Parathyroid adenoma (tissue), 2 donors: ENCODE results near the gene SOX11.

Experiments used
- H2AFZ ChIP-seq: fragments of 300-600 bp; sonication (generic); one replicate; pipeline ENCODE4 v1.7.0; 2017; ENCODE audit warnings: antibody characterized with exemption, mild to moderate bottlenecking
- H3K27ac ChIP-seq: fragments of 300-600 bp; sonication (generic); one replicate; pipeline ENCODE4 v1.7.0; 2017
- H3K27me3 ChIP-seq: fragments of 300-600 bp; sonication (generic); one replicate; pipeline ENCODE4 v1.7.0; 2017; ENCODE audit warnings: low read length; ENCODE audit not compliant: control insufficient read depth, insufficient read depth
- H3K36me3 ChIP-seq: fragments of 300-600 bp; sonication (generic); one replicate; pipeline ENCODE4 v1.7.0; 2017; ENCODE audit warnings: low read length; ENCODE audit not compliant: control insufficient read depth, insufficient read depth
- H3K4me1 ChIP-seq: fragments of 300-600 bp; sonication (generic); one replicate; pipeline ENCODE4 v1.7.0; 2017; ENCODE audit warnings: control low read depth
- H3K4me2 ChIP-seq: fragments of 300-600 bp; sonication (generic); one replicate; pipeline ENCODE4 v1.7.0; 2017; ENCODE audit warnings: low read length
- H3K4me3 ChIP-seq: fragments of 300-600 bp; sonication (generic); one replicate; pipeline ENCODE4 v1.7.0; 2017; ENCODE audit warnings: low read depth, low read length
- H3K79me2 ChIP-seq: fragments of 300-600 bp; sonication (generic); one replicate; pipeline ENCODE4 v1.7.0; 2017; ENCODE audit warnings: control low read depth
- H3K9ac ChIP-seq: fragments of 300-600 bp; sonication (generic); one replicate; pipeline ENCODE4 v1.7.0; 2017; ENCODE audit warnings: mild to moderate bottlenecking
- H3K9me3 ChIP-seq: fragments of 300-600 bp; sonication (generic); one replicate; pipeline ENCODE4 v1.7.0; 2017; ENCODE audit warnings: low read length; ENCODE audit not compliant: control insufficient read depth
- CTCF ChIP-seq: fragments of 300-600 bp; sonication (generic); IDR thresholded peaks from one replicate; pipeline ENCODE4 v1.7.0; 2017; ENCODE audit warnings: antibody characterized with exemption, mild to moderate bottlenecking
- donor health status: primary hyperparathyroidism.

SOX11 gene

GRCh38 chr2:5719629-5720334, 27.6 kb downstream of the SOX11 start:
- no peak overlapping the region for H3K4me3 ChIP-seq

GRCh38 chr2:5720426-5720825, 28.2 kb downstream of the SOX11 start:
- Histone ChIP-seq H3K79me2 (no peaks in the 10 kb centered on the region), H3K9ac (no peak overlapping the region), H3K27ac (no peak overlapping the region), H3K4me3 (no peak overlapping the region), H3K27me3 (no peaks in the 10 kb centered on the region), H3K4me1 (no peaks in the 10 kb centered on the region), H2AFZ (no peak overlapping the region), H3K9me3 (no peaks in the 10 kb centered on the region), H3K36me3 (no peaks in the 10 kb centered on the region), H3K4me2 (no peak overlapping the region)
- no peak for TF ChIP-seq CTCF

More at GRCh38 chr2:5719629-5720334, 27.6 kb downstream of the SOX11 start:
- no peak overlapping the region for H3K27ac ChIP-seq
- no peaks in the 10 kb centered on the region for H3K79me2 ChIP-seq
- TF ChIP-seq CTCF, result no peak
- H3K27me3 ChIP-seq, result no peaks in the 10 kb centered on the region
- H3K9me3 ChIP-seq, result no peaks in the 10 kb centered on the region
- no peak overlapping the region for H3K9ac ChIP-seq
- no peaks in the 10 kb centered on the region for H3K36me3 ChIP-seq
- no peak overlapping the region for H3K4me2 ChIP-seq
- no peaks in the 10 kb centered on the region for H3K4me1 ChIP-seq
- no peak overlapping the region for H2AFZ ChIP-seq

GRCh38 chr2:5722236-5722635, 30.1 kb downstream of the SOX11 start:
- Histone ChIP-seq H3K9ac (no peak overlapping the region), H3K27me3 (no peaks in the 10 kb centered on the region), H3K9me3 (no peaks in the 10 kb centered on the region), H3K4me1 (no peaks in the 10 kb centered on the region), H3K4me3 (no peak overlapping the region), H3K79me2 (no peaks in the 10 kb centered on the region), H3K36me3 (no peaks in the 10 kb centered on the region), H3K27ac (no peak overlapping the region), H3K4me2 (no peak overlapping the region), H2AFZ (no peak overlapping the region)
- no peak for TF ChIP-seq CTCF

- H3K36me3 ChIP-seq, result no peaks in the 10 kb centered on the region
- H3K79me2 ChIP-seq, result no peaks in the 10 kb centered on the region
- no peak for TF ChIP-seq CTCF
- H3K4me3 ChIP-seq, result no peak overlapping the region
- no peaks in the 10 kb centered on the region for H3K27me3 ChIP-seq
- no peak overlapping the region for H3K27ac ChIP-seq
- H3K9ac ChIP-seq, result no peak overlapping the region
- no peaks in the 10 kb centered on the region for H3K4me1 ChIP-seq
- H3K9me3 ChIP-seq, result no peaks in the 10 kb centered on the region
- no peak overlapping the region for H3K4me2 ChIP-seq
- no peak overlapping the region for H2AFZ ChIP-seq
Observed at GRCh38 chr2:5723791-5724735, 31.9 kb downstream of the SOX11 start.
